Measurements from ENCODE around the gene KIF6. TPM values are rescaled to one million over a fixed set of nuclear protein-coding genes. Genes with fewer than 3 reads are reported as not detected.

The KIF6 gene
- polyA plus RNA-seq, 12 donors: 1.1 to 2.1 (median 1.6) TPM; not detected in 2

DNA sequence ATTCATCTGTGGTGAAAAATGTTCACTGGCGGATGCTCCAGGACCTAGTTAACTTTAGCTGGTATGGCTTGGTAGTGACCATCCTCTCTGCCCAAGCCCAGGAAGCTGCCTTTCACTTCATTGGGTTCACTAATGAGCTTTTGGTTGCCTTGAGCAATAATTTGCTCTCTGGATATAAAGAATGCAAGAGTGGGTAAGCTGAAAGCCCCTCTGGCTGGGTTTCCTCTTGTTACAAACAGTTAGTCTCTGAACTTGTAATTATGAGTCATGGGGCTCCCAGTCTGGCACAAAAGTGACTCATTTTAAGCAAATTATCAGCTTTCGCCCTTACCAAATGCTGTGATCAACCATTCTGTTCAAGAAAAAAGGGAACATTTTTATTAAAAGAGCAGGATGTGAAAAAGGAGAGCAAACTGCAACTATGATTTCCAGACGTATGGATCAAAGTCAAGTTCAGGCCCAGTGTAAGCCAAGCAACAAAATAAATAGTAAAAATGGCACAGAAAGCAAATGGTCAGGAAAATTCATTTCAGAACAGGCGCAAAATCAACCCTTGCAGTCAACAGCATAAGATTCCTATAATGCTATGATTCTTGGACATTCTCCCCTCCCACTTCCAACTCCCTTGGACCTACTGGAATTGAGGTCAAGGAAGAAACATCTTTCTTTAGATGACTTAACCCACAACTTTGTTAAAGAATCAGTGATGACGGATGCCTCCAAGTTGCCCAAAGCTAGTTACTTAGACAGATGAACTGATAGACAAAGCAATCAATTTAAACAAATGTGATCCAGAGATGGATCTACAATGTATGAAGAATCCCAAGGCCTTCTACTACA is 272.7 kb downstream of the KIF6 start:
- DNase-seq: peak; percentile 50

GRCh38 chr6:39451831-39452230 is 273.4 kb downstream of the KIF6 start:
- DNase-seq: no peak

DNA sequence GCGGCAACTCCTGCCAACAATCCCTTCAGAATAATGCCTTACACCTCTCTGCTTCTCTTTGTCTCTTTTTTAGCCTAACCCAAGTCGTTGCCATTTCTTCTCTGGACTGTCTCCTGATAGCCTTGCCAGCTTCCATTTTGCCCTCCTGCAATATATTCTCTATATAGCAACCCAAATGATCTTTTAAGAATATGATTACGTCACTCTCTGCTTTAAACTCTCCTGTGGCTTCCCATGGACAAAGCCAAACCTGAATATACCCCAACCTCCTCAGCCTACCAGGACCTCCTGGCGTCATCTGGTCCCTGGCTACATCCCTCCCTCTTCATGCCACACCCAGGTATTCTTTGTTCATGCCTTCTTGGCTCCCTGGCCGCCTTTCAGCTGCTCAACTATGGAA is 276.2 kb downstream of the KIF6 start:
- DNase-seq: no peak

DNA sequence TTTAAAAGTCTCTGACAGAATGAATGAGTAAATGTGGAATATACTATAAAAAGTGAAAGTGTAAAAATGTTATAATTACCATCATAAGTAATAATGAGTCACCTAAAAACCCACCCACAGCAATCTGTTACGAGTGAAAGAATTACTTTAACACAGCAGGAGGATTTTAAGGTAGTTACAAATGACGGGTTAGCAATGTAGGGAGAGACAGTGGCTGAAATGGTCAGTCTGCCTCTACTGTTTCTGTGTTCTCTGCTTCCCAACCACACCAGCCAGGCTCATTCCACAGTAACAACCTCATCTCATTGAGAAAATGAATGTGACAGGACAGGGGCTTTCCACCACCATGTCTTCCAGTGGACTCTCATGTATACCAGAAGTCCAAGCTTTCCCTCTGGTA is 278.3 kb downstream of the KIF6 start:
- DNase-seq: no peak

GRCh38 chr6:39445667-39446066 is 279.5 kb downstream of the KIF6 start:
- no peak for DNase-seq

DNA sequence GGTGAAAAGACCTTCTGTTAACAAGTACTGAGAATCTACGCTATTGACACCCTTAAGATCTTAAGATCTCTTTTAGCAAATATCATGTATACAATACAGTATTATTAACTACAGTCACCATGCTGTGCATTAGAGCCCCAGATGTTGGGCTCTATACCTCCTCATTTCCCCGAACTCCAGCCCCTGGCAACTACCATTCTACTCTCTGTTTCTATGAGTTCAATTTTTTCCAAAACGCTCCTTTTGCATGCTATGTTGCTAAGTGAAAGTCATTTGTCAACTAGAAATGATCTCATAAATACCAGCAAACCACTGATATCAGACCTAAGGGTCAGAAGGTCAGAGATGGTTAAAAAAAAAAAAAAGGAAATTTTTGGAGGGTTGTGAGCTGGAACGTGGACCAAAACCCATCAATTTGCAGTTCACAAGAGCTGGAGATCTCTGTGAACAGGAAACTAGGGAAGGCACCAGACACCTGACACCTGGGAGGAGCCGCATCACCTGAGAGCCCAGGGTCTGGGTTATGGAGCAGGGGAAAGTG is 280.7 kb downstream of the KIF6 start:
- no peak for DNase-seq

DNA sequence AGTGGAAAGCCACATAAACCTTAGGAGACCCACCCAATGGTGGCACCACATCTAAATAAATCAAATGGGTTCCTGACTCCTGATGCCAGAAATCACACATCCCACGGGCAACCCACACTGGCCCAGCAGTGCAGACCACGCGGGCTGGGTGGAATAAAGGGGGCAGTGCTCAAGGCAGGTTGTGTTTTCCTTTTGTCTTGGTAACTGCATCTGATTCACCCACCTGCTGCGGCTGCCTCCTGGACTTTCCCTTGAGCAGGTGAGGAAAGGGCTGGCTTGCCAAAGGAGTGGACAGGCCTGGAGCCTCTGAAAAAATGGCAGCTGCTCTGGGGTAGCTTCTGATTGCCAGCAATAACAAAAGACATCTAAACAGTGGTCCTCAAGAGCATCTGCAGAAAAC is 283.2 kb downstream of the KIF6 start:
- DNase-seq: no peak

DNA sequence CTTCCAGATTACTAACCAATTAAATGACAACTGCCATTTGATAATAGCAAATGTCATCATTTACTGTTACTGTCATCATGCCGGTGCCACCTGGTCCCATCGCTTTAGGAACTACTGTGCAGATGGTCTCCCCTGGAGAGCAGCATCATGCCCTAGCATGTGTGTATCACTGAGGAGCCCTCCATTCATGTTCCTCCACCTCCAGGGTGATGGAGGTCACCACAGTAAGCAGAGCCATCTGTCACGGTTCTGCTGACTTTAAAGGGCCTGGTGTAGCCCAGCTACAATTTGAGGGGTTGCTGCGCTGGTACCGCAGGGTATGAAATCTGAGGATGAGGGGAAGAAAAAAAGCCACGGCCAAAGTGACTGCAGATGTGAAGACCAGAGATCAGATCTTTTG is 283.9 kb downstream of the KIF6 start:
- DNase-seq: no peak

- no peak for DNase-seq
Measured at GRCh38 chr6:39440039-39440426, 285.2 kb downstream of the KIF6 start.

- no peak for DNase-seq
Measured at GRCh38 chr6:39439342-39440038, 285.7 kb downstream of the KIF6 start.

DNA sequence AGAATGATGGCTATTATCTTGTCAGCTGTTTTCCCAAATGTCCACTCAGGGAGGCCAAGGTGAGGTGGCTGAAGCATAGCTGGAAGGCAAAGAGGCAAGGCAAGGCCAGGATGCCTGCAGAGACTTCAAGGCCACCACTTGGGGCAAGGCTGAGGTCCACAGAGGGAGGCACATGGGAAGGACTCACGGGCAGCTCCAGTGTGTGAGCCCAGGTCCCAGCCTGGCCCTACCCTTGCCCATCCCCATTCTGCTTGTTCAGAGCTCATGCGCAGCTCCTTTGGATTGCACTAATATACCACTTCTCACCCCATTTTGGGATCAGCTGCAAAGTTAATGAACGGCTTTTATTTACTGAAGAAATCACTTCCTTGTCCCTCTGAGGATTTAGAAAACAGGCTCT is 291.6 kb downstream of the KIF6 start:
- no peak for DNase-seq

DNA sequence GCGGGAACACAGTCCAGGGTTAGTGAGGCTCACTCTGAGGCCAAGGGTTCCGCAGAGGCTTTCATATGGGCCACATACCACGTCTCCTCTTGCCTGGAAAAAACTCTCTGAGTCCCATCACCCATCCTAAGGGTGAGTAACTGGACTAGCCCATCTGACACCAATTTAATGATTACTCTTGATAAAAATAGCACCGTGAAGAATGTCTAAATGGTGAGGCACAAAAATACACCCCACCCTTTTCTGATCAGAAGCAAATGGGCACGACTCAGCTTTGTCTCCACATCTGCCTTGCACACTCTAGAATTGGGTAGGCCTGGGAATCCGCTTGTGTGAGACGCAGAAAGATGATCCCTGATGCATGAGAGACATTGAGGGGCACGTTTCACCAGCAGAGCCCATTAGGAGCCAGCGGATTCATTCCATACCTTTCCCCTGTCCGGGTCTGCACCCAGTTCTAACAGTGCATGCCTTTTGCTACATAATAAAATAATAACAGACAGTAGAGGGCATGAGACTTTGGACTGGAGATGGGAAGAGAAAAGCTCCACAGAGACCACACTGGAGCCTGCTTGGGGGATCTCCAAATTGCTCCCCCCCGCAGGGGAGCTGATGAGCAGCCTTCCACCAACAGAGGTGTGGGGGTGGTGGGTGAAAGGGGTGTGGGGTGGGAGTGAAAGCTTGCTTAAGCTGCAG is 292.7 kb downstream of the KIF6 start:
- DNase-seq: no peak

GRCh38 chr6:39430871-39431523 is 294.2 kb downstream of the KIF6 start:
- no peak for DNase-seq

DNA sequence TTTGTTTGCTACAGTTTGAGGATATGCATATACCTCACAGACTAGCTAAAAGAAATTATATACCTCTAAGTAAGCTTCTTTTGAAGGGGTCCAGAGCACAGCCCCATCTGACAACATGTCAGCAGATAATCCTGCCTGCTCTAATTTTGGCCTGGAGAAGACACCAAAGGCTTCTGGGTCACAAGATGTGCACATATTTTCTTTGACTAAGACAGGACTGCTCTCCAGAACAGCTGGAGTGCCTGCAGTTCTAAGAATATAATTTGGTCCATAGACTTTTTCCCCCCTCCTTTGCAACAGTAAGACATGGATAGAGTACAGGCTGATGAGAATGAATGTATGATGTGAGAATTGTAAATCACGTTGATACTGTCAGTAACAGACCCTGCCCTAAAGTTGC is 294.8 kb downstream of the KIF6 start:
- no peak for DNase-seq

DNA sequence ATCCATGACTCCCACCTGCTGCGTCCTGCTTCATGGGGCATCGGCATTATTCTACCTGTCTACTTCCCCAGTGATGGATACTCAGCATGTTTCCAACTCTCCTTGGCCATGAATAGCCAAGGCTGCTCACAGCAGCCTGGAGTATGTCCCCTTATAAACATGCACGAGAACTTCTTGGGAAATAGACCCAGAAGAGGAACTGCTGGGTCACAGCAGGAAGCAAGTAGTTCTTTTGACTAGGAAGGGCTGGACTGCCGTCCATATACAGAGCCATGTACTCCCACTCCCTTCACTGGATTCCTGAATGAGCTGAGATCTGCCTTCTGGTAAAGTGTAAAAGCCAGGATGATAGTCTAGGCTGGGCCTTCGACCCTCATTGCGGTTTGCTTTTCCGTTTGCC is 296.4 kb downstream of the KIF6 start:
- no peak for DNase-seq

DNA sequence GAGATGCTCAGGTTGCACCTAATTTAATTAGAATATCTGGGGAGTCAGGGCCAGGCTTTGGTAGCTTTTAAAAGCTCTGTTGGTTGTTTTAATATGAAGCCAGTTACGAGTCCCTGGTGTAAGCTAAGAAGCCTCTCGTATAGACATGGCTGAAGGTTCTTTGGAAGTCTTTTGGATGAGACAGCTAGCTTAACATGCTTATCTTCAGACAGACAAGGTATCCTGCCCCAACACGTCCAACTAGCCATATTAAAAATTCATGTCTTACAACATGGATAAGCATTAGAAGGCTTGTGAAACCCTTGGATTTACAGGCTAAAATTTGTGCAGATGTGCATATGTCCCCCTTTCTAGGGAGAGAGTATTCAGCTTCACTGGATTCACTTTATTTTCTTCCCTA is 297.1 kb downstream of the KIF6 start:
- no peak for DNase-seq

- peak; percentile 20 for DNase-seq
Measured at GRCh38 chr6:39426073-39426456, 299.1 kb downstream of the KIF6 start.

DNA sequence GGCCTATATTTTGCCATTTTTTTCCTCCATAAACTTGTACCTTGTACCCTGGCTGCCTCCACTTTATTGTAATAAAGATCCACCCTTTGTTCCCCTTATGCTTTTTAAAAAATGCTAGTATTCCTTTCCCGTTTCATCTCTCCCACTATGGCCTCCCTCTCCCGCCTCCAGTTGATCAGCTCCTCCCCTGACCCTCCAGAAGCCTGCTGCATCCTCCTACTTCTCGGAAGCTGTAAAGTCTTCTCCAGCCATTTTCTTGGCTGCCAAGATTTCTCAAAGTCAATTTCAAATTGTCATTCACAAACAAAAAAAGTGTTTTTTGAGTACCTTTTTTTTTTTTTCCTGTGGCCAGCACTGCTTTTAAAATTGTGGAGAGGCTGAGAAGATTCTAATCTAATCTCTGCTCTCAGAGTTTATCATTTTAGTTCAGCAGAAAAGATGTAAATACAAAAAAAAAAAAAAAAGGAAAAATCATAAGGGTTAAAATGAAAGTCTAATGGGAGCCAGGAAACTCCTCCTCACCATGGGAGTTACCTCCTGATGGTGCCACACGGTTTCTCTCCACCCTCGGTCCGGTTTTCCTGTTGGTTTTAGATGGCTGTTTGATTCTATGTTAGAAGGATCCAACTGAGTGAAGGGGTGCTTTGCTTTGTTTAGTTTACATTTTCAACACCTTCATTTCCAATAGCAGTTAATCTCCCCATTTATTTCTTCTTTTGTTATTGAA is 299.7 kb downstream of the KIF6 start:
- no peak for DNase-seq

- DNase-seq: no peak
Measured at GRCh38 chr6:39424831-39425230, 300.4 kb downstream of the KIF6 start.

DNA sequence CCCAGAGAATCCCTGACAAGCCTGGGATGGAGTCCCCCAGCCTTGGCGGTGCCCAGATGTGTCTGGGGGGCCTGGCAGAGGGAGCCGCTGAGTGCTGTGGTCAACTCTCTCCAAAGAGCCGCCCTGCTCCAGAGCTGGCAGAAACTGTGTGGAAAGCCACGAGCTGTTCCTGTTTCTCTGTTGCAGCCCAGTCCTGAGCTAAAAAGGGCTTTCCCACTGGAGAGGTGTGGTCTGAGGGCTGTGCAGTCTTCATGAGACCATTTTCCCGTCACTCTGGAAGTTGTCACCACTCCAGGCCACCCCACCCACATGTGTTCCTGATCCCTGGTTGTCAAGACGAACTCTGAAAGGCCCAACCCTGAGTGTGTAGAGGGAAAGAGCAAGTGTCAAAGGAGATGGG is 303.0 kb downstream of the KIF6 start:
- DNase-seq: peak; percentile 43

All from muscle of arm (tissue), 12 donors.